ENCODE measurements around the gene MECR.

MECR gene

GRCh38 chr1:29200906-29201594 lies 29.7 kb downstream of the MECR start:
- FAIRE-seq = no peak

GRCh38 chr1:29197993-29198392 lies 32.7 kb downstream of the MECR start:
- no peak for FAIRE-seq

- FAIRE-seq = no peak
Observed at GRCh38 chr1:29197590-29197924, 33.2 kb downstream of the MECR start.

- no peak for FAIRE-seq
Observed at GRCh38 chr1:29196863-29197589, 33.7 kb downstream of the MECR start.

- no peak for FAIRE-seq
Observed at GRCh38 chr1:29195881-29196291, 34.8 kb downstream of the MECR start.

- no peak for FAIRE-seq
Observed at GRCh38 chr1:29193879-29194455, 36.8 kb downstream of the MECR start.

- no peak for FAIRE-seq
Observed at GRCh38 chr1:29190718-29191117, 40.0 kb downstream of the MECR start.

- FAIRE-seq = no peak
Observed at GRCh38 chr1:29186707-29187106, 44.0 kb downstream of the MECR start.

GRCh38 chr1:29186252-29186651 lies 44.5 kb downstream of the MECR start:
- no peak for FAIRE-seq

GRCh38 chr1:29183287-29183686 lies 47.4 kb downstream of the MECR start:
- no peak for FAIRE-seq

GRCh38 chr1:29181413-29182225 lies 49.1 kb downstream of the MECR start, which contains the start of gene SRSF4:
SRSF4 (minus strand) TSS chr1:29181900; CDS start chr1:29181752, 148 bp downstream.
- peak; percentile 82 for FAIRE-seq

GRCh38 chr1:29180497-29181412 lies 50.0 kb downstream of the MECR start:
- FAIRE-seq = no peak

- FAIRE-seq = no peak
Observed at GRCh38 chr1:29179641-29180184, 51.0 kb downstream of the MECR start.

GRCh38 chr1:29177022-29177705 lies 53.6 kb downstream of the MECR start:
- no peak for FAIRE-seq

GRCh38 chr1:29176576-29176975 lies 54.2 kb downstream of the MECR start:
- FAIRE-seq = no peak

GRCh38 chr1:29172415-29172939 lies 58.3 kb downstream of the MECR start:
- FAIRE-seq = no peak

GRCh38 chr1:29171521-29171920 lies 59.2 kb downstream of the MECR start:
- no peak for FAIRE-seq

- FAIRE-seq = no peak
Observed at GRCh38 chr1:29171089-29171488, 59.6 kb downstream of the MECR start.

GRCh38 chr1:29169976-29170375 lies 60.8 kb downstream of the MECR start:
- no peak for FAIRE-seq

- no peak for FAIRE-seq
Observed at GRCh38 chr1:29167904-29168303, 62.8 kb downstream of the MECR start.

- FAIRE-seq = no peak
Observed at GRCh38 chr1:29166291-29166878, 64.3 kb downstream of the MECR start.

Measured in A204.1 (cell line).